Trophoblast cell (in vitro differentiated cells and primary cell): ENCODE measurements around the gene PKDREJ.

Source experiments
- DNase-seq, 2 donors: peaks; one replicate each; pipeline ENCODE4 v3.0.0-alpha.2; 2016
- H2AFZ ChIP-seq: 2 replicates; pipeline ENCODE4 v1.6.1; 2013; ENCODE audit warnings: low read length, moderate library complexity, mild to moderate bottlenecking; ENCODE audit not compliant: insufficient read depth, poor library complexity
- H2AK5ac ChIP-seq: 2 replicates; pipeline ENCODE4 v1.6.1; 2013; ENCODE audit warnings: mild to moderate bottlenecking, low read length
- H2BK120ac ChIP-seq: 2 replicates; pipeline ENCODE4 v1.6.1; 2013; ENCODE audit warnings: low read length, mild to moderate bottlenecking, moderate library complexity; ENCODE audit not compliant: insufficient read depth, poor library complexity
- H2BK12ac ChIP-seq: 2 replicates; pipeline ENCODE4 v1.6.1; 2013; ENCODE audit warnings: mild to moderate bottlenecking, low read length, moderate library complexity
- H2BK5ac ChIP-seq: 2 replicates; pipeline ENCODE4 v1.6.1; 2013; ENCODE audit warnings: low read length, low read depth, moderate library complexity, mild to moderate bottlenecking; ENCODE audit not compliant: poor library complexity
- H3K14ac ChIP-seq: 2 replicates; pipeline ENCODE4 v1.6.1; 2013; ENCODE audit warnings: mild to moderate bottlenecking, low read length
- H3K18ac ChIP-seq: 2 replicates; pipeline ENCODE4 v1.6.1; 2013; ENCODE audit warnings: mild to moderate bottlenecking, low read length
- H3K23ac ChIP-seq: 2 replicates; pipeline ENCODE4 v1.6.1; 2013; ENCODE audit warnings: low read length
- H3K27ac ChIP-seq: 2 replicates; pipeline ENCODE4 v1.5.1; 2013; ENCODE audit warnings: low read depth, mild to moderate bottlenecking, inconsistent platforms, low read length, moderate library complexity
- H3K27me3 ChIP-seq: 2 replicates; pipeline ENCODE4 v1.6.1; 2013; ENCODE audit warnings: inconsistent platforms, mild to moderate bottlenecking, low read length, moderate library complexity; ENCODE audit not compliant: insufficient read depth
- H3K36me3 ChIP-seq, 2 experiments: 1 replicate in 1 of 2; 2 replicates in 1 of 2; pipeline ENCODE4 v1.6.1; 2013; ENCODE audit warnings: low read length in 2 of 2, mild to moderate bottlenecking in 2 of 2, moderate library complexity in 1 of 2; ENCODE audit not compliant: insufficient read depth in 2 of 2, control insufficient read depth in 1 of 2
- H3K4ac ChIP-seq: 2 replicates; pipeline ENCODE4 v1.6.1; 2013; ENCODE audit warnings: low read depth, mild to moderate bottlenecking, low read length, moderate library complexity
- H3K4me1 ChIP-seq, 2 experiments: 1 replicate in 1 of 2; 2 replicates in 1 of 2; pipeline ENCODE4 v1.6.1; 2013; ENCODE audit warnings: low read length in 2 of 2, mild to moderate bottlenecking in 2 of 2, moderate library complexity in 1 of 2; ENCODE audit not compliant: insufficient read depth in 2 of 2, control insufficient read depth in 1 of 2
- H3K4me2 ChIP-seq: 2 replicates; pipeline ENCODE4 v1.6.1; 2013; ENCODE audit warnings: inconsistent platforms, mild to moderate bottlenecking, low read length, moderate library complexity
- H3K4me3 ChIP-seq: 2 replicates; pipeline ENCODE4 v1.5.1; 2013; ENCODE audit warnings: mild to moderate bottlenecking, low read depth, low read length, inconsistent platforms
- H3K79me1 ChIP-seq: one replicate; pipeline ENCODE4 v1.6.1; 2013; ENCODE audit warnings: low read length
- H3K79me2 ChIP-seq: 2 replicates; pipeline ENCODE4 v1.6.1; 2013; ENCODE audit warnings: low read length, mild to moderate bottlenecking; ENCODE audit not compliant: control insufficient read depth, insufficient read depth, poor library complexity
- H3K9ac ChIP-seq: 2 replicates; pipeline ENCODE4 v1.6.1; 2013; ENCODE audit warnings: mild to moderate bottlenecking, low read length
- H3K9me3 ChIP-seq: 2 replicates; pipeline ENCODE4 v1.6.1; 2013; ENCODE audit warnings: low read depth, mild to moderate bottlenecking, control low read depth, inconsistent platforms, low read length; ENCODE audit not compliant: insufficient read depth
- H4K12ac ChIP-seq: 2 replicates; pipeline ENCODE4 v1.6.1; 2013; ENCODE audit warnings: low read depth, mild to moderate bottlenecking, low read length, moderate library complexity
- H4K8ac ChIP-seq: 2 replicates; pipeline ENCODE4 v1.6.1; 2013; ENCODE audit warnings: low read depth, mild to moderate bottlenecking, low read length, moderate library complexity
- H4K91ac ChIP-seq: one replicate; pipeline ENCODE4 v1.6.1; 2013; ENCODE audit warnings: low read depth, mild to moderate bottlenecking, low read length, moderate library complexity
- WGBS: extraction: QIAGEN DNeasy Blood & Tissue Kit; methylation state at CpG from one replicate; pipeline ENCODE4 v1.1.7; 2013; ENCODE audit warnings: missing lambda C conversion rate; ENCODE audit not compliant: insufficient read length, insufficient coverage; ENCODE audit errors: extremely low coverage; 5-methylcytosine and 5-hydroxymethylcytosine counted together

PKDREJ gene

GRCh38 chr22:46308283-46308988 is 45.3 kb upstream of the PKDREJ start:
- H3K36me3 ChIP-seq: peaks cover 31 to 33% of the 10 kb centered on the region in 2 experiments
- no peak overlapping the region for H2AFZ ChIP-seq
- no peak overlapping the region for H3K27ac ChIP-seq
- no peak overlapping the region for H4K91ac ChIP-seq
- peaks cover 3% of the 10 kb centered on the region for H3K79me2 ChIP-seq
- H3K79me1 ChIP-seq: no peaks in the 10 kb centered on the region
- H3K18ac ChIP-seq: peak overlapping the region; percentile 73
- H3K23ac ChIP-seq: no peak overlapping the region
- H3K9me3 ChIP-seq: no peaks in the 10 kb centered on the region
- no peaks in the 10 kb centered on the region for H3K27me3 ChIP-seq
- DNase-seq: no peak
- WGBS: no CpG with 5 or more reads among the region's 23 CpGs
- H3K4me2 ChIP-seq: no peak overlapping the region
- H4K12ac ChIP-seq: peak overlapping the region; percentile 71
- H4K8ac ChIP-seq: no peak overlapping the region
- H2BK5ac ChIP-seq: no peak overlapping the region
- no peak overlapping the region for H3K9ac ChIP-seq
- no peak overlapping the region for H2BK12ac ChIP-seq
- H2AK5ac ChIP-seq: no peak overlapping the region
- no peaks in the 10 kb centered on the region for H3K4me1 ChIP-seq
- no peak overlapping the region for H3K4ac ChIP-seq
- H3K14ac ChIP-seq: no peak overlapping the region
- H3K4me3 ChIP-seq: no peak overlapping the region
- H2BK120ac ChIP-seq: no peak overlapping the region

DNA sequence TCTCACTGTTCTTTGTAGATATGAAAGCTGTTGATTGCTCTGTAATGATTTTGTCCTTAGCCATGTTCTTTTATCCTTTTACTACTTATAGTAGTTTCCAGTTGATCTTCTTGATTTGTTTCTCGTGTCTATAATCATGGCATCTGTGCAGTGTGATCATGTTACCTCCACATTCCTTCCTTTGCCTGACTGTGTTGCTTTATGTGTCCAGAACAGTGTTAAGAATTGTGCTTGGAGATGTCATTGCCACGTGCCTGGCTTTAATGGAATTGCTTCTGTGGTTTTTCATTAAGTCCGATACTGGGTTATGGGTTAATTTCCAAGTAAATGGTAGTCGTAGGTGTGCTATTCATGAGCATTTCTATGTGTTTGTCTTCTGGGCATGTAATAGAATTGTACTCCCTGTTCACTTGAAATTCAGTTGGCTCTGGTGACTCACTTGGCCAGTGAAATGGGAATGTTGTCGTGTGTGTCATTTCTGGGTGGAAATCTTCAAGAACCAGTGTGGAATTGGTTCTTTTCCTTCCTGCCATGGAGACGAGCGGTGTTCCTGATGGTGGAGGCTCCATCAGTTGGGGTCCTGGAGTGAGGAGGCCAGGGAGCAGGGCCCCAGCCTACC is 40.3 kb upstream of the PKDREJ start:
- no peak overlapping the region for H2BK5ac ChIP-seq
- no peak for DNase-seq
- H3K18ac ChIP-seq: no peak overlapping the region
- WGBS: no CpG with 5 or more reads among the region's 7 CpGs
- H3K27me3 ChIP-seq: no peaks in the 10 kb centered on the region
- H3K9me3 ChIP-seq: no peaks in the 10 kb centered on the region
- no peak overlapping the region for H2BK12ac ChIP-seq
- peaks cover 3% of the 10 kb centered on the region for H3K79me2 ChIP-seq
- no peak overlapping the region for H3K27ac ChIP-seq
- H3K4me2 ChIP-seq: no peak overlapping the region
- no peak overlapping the region for H2BK120ac ChIP-seq
- H4K8ac ChIP-seq: no peak overlapping the region
- H3K14ac ChIP-seq: no peak overlapping the region
- no peak overlapping the region for H2AK5ac ChIP-seq
- peak overlapping the region; percentile 82 for H3K4ac ChIP-seq
- H3K4me1 ChIP-seq: peaks cover 0 to 4% of the 10 kb centered on the region in 2 experiments
- no peak overlapping the region for H4K12ac ChIP-seq
- no peak overlapping the region for H3K4me3 ChIP-seq
- no peak overlapping the region for H2AFZ ChIP-seq
- peaks cover 19 to 28% of the 10 kb centered on the region in 2 experiments for H3K36me3 ChIP-seq
- no peaks in the 10 kb centered on the region for H3K79me1 ChIP-seq
- no peak overlapping the region for H4K91ac ChIP-seq
- no peak overlapping the region for H3K23ac ChIP-seq
- H3K9ac ChIP-seq: no peak overlapping the region

- Histone ChIP-seq H3K18ac (no peak overlapping the region), H2AK5ac (no peak overlapping the region), H3K23ac (no peak overlapping the region), H4K8ac (no peak overlapping the region), H3K4me2 (no peak overlapping the region), H3K36me3 (peaks cover 16 to 26% of the 10 kb centered on the region in 2 experiments), H4K91ac (no peak overlapping the region), H3K79me1 (peaks cover 10% of the 10 kb centered on the region), H3K4me3 (no peak overlapping the region), H3K27ac (no peak overlapping the region), H3K4me1 (peaks cover 6 to 10% of the 10 kb centered on the region in 2 experiments), H3K79me2 (peaks cover 12% of the 10 kb centered on the region), H3K27me3 (no peaks in the 10 kb centered on the region), H3K4ac (no peak overlapping the region), H3K9me3 (no peaks in the 10 kb centered on the region), H2BK12ac (no peak overlapping the region), H2BK120ac (no peak overlapping the region), H3K14ac (no peak overlapping the region), H2BK5ac (no peak overlapping the region), H3K9ac (no peak overlapping the region), H2AFZ (no peak overlapping the region), H4K12ac (no peak overlapping the region)
- DNase-seq: no peak
- no CpG with 5 or more reads among the region's 7 CpGs for WGBS
Measured at GRCh38 chr22:46300491-46300890, 37.3 kb upstream of the PKDREJ start.

DNA sequence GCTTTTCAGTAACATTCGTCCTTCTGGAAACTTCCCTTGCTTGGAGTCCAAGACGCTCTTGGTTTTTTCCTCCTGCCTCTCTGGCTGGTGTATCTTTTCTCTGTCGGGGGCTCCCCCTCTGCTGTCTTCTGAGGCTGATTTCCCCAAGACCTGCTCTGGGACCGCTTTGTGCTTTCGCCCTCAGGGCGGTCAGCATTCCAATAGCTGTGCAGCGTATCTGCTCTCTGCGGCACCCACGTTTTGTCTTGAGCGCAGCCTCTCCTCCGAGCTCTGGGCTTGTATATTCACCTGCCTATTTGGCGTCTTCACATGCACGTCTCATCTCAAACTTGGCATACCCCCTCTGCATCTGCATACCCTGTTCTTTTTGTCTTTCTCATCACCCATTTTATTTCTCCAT is 36.0 kb upstream of the PKDREJ start:
- H2AFZ ChIP-seq: no peak overlapping the region
- H3K79me1 ChIP-seq: peaks cover 10% of the 10 kb centered on the region
- peaks cover 12% of the 10 kb centered on the region for H3K79me2 ChIP-seq
- no peak overlapping the region for H2BK5ac ChIP-seq
- no peak overlapping the region for H4K12ac ChIP-seq
- H3K18ac ChIP-seq: no peak overlapping the region
- no peak overlapping the region for H2BK12ac ChIP-seq
- peaks cover 13 to 24% of the 10 kb centered on the region in 2 experiments for H3K36me3 ChIP-seq
- no peak overlapping the region for H3K9ac ChIP-seq
- H4K91ac ChIP-seq: no peak overlapping the region
- H3K14ac ChIP-seq: no peak overlapping the region
- H3K4me2 ChIP-seq: no peak overlapping the region
- H3K23ac ChIP-seq: no peak overlapping the region
- H4K8ac ChIP-seq: no peak overlapping the region
- WGBS: no CpG with 5 or more reads among the region's 13 CpGs
- H2BK120ac ChIP-seq: no peak overlapping the region
- H3K27me3 ChIP-seq: no peaks in the 10 kb centered on the region
- DNase-seq: no peak
- peaks cover 6 to 10% of the 10 kb centered on the region in 2 experiments for H3K4me1 ChIP-seq
- peaks cover 1% of the 10 kb centered on the region for H3K9me3 ChIP-seq
- no peak overlapping the region for H3K27ac ChIP-seq
- no peak overlapping the region for H2AK5ac ChIP-seq
- no peak overlapping the region for H3K4me3 ChIP-seq
- H3K4ac ChIP-seq: no peak overlapping the region
